H9 (cell line): Measurements from ENCODE around the gene NKX6-2. TPM values are rescaled to one million over a fixed set of nuclear protein-coding genes. Genes with fewer than 3 reads are reported as not detected.

Source experiments
- DNase-seq: peaks from one replicate; pipeline ENCODE4 v3.0.0-alpha.2; 2017
- H2AFZ ChIP-seq: one replicate; pipeline ENCODE4 v1.6.1; 2013; ENCODE audit warnings: mild to moderate bottlenecking, low read length, control low read depth, moderate library complexity
- H2AK5ac ChIP-seq: 2 replicates; pipeline ENCODE4 v1.6.1; 2013; ENCODE audit warnings: low read length, control low read depth, mixed read lengths; ENCODE audit not compliant: insufficient read length
- H2BK120ac ChIP-seq: one replicate; pipeline ENCODE4 v1.6.1; 2013; ENCODE audit warnings: low read depth, mild to moderate bottlenecking, low read length, control low read depth, inconsistent platforms; ENCODE audit not compliant: poor library complexity, severe bottlenecking
- H2BK12ac ChIP-seq: 2 replicates; pipeline ENCODE4 v1.6.1; 2013; ENCODE audit warnings: low read length, control low read depth, mixed read lengths, low read depth; ENCODE audit not compliant: insufficient read length
- H2BK15ac ChIP-seq: 2 replicates; pipeline ENCODE4 v1.6.1; 2013; ENCODE audit warnings: low read depth, low read length, control low read depth
- H2BK20ac ChIP-seq: one replicate; pipeline ENCODE4 v1.6.1; 2013; ENCODE audit warnings: low read depth, mild to moderate bottlenecking, low read length, control low read depth, inconsistent platforms; ENCODE audit not compliant: poor library complexity, severe bottlenecking
- H2BK5ac ChIP-seq: 2 replicates; pipeline ENCODE4 v1.6.1; 2013; ENCODE audit warnings: low read length, control low read depth, mixed read lengths; ENCODE audit not compliant: insufficient read length
- H3K14ac ChIP-seq: 2 replicates; pipeline ENCODE4 v1.6.1; 2013; ENCODE audit warnings: low read length, control low read depth; ENCODE audit not compliant: insufficient read depth
- H3K18ac ChIP-seq: 2 replicates; pipeline ENCODE4 v1.6.1; 2013; ENCODE audit warnings: low read depth, mild to moderate bottlenecking, mixed read lengths, low read length, control low read depth; ENCODE audit not compliant: insufficient read length
- H3K23ac ChIP-seq: 2 replicates; pipeline ENCODE4 v1.6.1; 2013; ENCODE audit warnings: low read length, control low read depth, mixed read lengths, low read depth; ENCODE audit not compliant: insufficient read length
- H3K23me2 ChIP-seq: 2 replicates; pipeline ENCODE4 v1.6.1; 2013; ENCODE audit warnings: low read depth, mild to moderate bottlenecking, mixed read lengths, low read length, control low read depth; ENCODE audit not compliant: insufficient read length, poor library complexity, severe bottlenecking
- H3K27ac ChIP-seq: 2 replicates; pipeline ENCODE4 v1.5.1; 2013; ENCODE audit warnings: low read length, control low read depth, mixed read lengths, low read depth; ENCODE audit not compliant: insufficient read length
- H3K27me3 ChIP-seq: 2 replicates; pipeline ENCODE4 v1.6.1; 2013; ENCODE audit warnings: low read length, control low read depth, inconsistent platforms; ENCODE audit not compliant: insufficient read depth
- H3K4ac ChIP-seq: 2 replicates; pipeline ENCODE4 v1.6.1; 2013; ENCODE audit warnings: low read depth, mild to moderate bottlenecking, control low read depth, inconsistent platforms, low read length, moderate library complexity
- H3K4me1 ChIP-seq: 2 replicates; pipeline ENCODE4 v1.6.1; 2013; ENCODE audit warnings: low read length, control low read depth, inconsistent platforms; ENCODE audit not compliant: insufficient read depth
- H3K4me2 ChIP-seq: 2 replicates; pipeline ENCODE4 v1.6.1; 2013; ENCODE audit warnings: low read length, control low read depth, mixed read lengths; ENCODE audit not compliant: insufficient read length, insufficient read depth
- H3K56ac ChIP-seq: 2 replicates; pipeline ENCODE4 v1.6.1; 2013; ENCODE audit warnings: low read depth, mild to moderate bottlenecking, mixed read lengths, low read length, control low read depth; ENCODE audit not compliant: insufficient read length
- H3K79me1 ChIP-seq: 2 replicates; pipeline ENCODE4 v1.6.1; 2013; ENCODE audit warnings: low read depth, mild to moderate bottlenecking, moderate library complexity, low read length, control low read depth, inconsistent platforms; ENCODE audit not compliant: insufficient read depth, poor library complexity, severe bottlenecking
- H3K79me2 ChIP-seq: 2 replicates; pipeline ENCODE4 v1.6.1; 2013; ENCODE audit warnings: low read length, control low read depth, inconsistent platforms; ENCODE audit not compliant: insufficient read depth
- H3K9ac ChIP-seq: 2 replicates; pipeline ENCODE4 v1.6.1; 2013; ENCODE audit warnings: low read length, control low read depth, mixed read lengths; ENCODE audit not compliant: insufficient read length; ENCODE audit errors: extremely low read depth
- H3K9me3 ChIP-seq: one replicate; pipeline ENCODE4 v1.6.1; 2013; ENCODE audit warnings: low read depth, low read length, inconsistent platforms; ENCODE audit not compliant: control insufficient read depth
- H3T11ph ChIP-seq: one replicate; pipeline ENCODE4 v1.6.1; 2013; ENCODE audit warnings: mild to moderate bottlenecking, low read length, control low read depth, inconsistent platforms
- H4K20me1 ChIP-seq: one replicate; pipeline ENCODE4 v1.6.1; 2013; ENCODE audit not compliant: control insufficient read depth, insufficient read length, insufficient read depth
- H4K5ac ChIP-seq: 2 replicates; pipeline ENCODE4 v1.6.1; 2013; ENCODE audit warnings: low read depth, mild to moderate bottlenecking, mixed read lengths, low read length, control low read depth; ENCODE audit not compliant: insufficient read length
- H4K8ac ChIP-seq: replicated peaks from 2 replicates; pipeline ENCODE4 v1.6.1; 2013; ENCODE audit warnings: low read length, control low read depth, mixed read lengths, low read depth; ENCODE audit not compliant: insufficient read length
- H4K91ac ChIP-seq: 2 replicates; pipeline ENCODE4 v1.6.1; 2013; ENCODE audit warnings: low read depth, mild to moderate bottlenecking, moderate library complexity, mixed read lengths, low read length, control low read depth; ENCODE audit not compliant: insufficient read length
- H3K27ac Mint-ChIP-seq, 3 experiments: 2 replicates in 2 of 3; 3 replicates in 1 of 3; pipeline ENCODE4 v1.8.0; 2020 to 2021; ENCODE audit warnings: mixed read lengths in 3 of 3, mild to moderate bottlenecking in 1 of 3, moderate library complexity in 1 of 3
- H3K27me3 Mint-ChIP-seq: 2 replicates; pipeline ENCODE4 v1.8.0; 2021; ENCODE audit warnings: low read depth, mild to moderate bottlenecking, moderate library complexity, mixed read lengths
- H3K36me3 Mint-ChIP-seq, 3 experiments: 2 replicates in 2 of 3; 3 replicates in 1 of 3; pipeline ENCODE4 v1.8.0; 2020 to 2021; ENCODE audit warnings: low read depth in 3 of 3, mixed read lengths in 3 of 3; ENCODE audit not compliant: insufficient read depth in 1 of 3
- H3K4me1 Mint-ChIP-seq, 2 experiments: 2 replicates each; pipeline ENCODE4 v1.8.0; 2020; ENCODE audit warnings: mixed read lengths in 2 of 2
- H3K4me3 Mint-ChIP-seq, 2 experiments: 2 replicates in 1 of 2; 3 replicates in 1 of 2; pipeline ENCODE4 v1.8.0; 2020 to 2021; ENCODE audit warnings: mild to moderate bottlenecking in 2 of 2, mixed read lengths in 2 of 2, moderate library complexity in 1 of 2
- H3K9me3 Mint-ChIP-seq, 2 experiments: 2 replicates in 1 of 2; 3 replicates in 1 of 2; pipeline ENCODE4 v1.8.0; 2020; ENCODE audit warnings: mild to moderate bottlenecking in 2 of 2, mixed read lengths in 2 of 2, moderate library complexity in 1 of 2
- WGBS: extraction: QIAGEN DNeasy Blood & Tissue Kit; methylation state at CpG from one replicate; pipeline ENCODE4 v1.1.7; 2013; ENCODE audit warnings: missing lambda C conversion rate, low lambda C conversion rate, mixed read lengths; ENCODE audit not compliant: insufficient read length; ENCODE audit errors: extremely low coverage; 5-methylcytosine and 5-hydroxymethylcytosine counted together
- total RNA-seq: library from RNA; stranded (reverse); gene quantifications from 2 replicates; pipeline ENCODE4 v1.2.1, GENCODE V29; 2021
- TF ChIP-seq, protein P1 (sequence below): fragments of 200-600 bp; sonication (generic); conservative IDR thresholded peaks from 3 replicates; pipeline ENCODE4 v1.8.0; 2021; ENCODE audit warnings: antibody characterized with exemption, mild to moderate bottlenecking

The NKX6-2 gene
- total RNA-seq, 1 experiment from 2014 or later: 0.13 TPM

- Mint-ChIP-seq H3K27ac (no peak overlapping the region), H3K36me3 (peaks cover 4 to 27% (median 8%) of the 10 kb centered on the region in 3 experiments; a peak in 6 of 7 replicates), H3K9me3 (peaks cover 8% of the 10 kb centered on the region in 2 experiments; a peak in 4 of 5 replicates), H3K4me3 (no peak overlapping the region), H3K4me1 (no peaks in the 10 kb centered on the region), H3K27me3 (no peaks in the 10 kb centered on the region)
- no peak overlapping the region for H2BK20ac ChIP-seq
- no peak overlapping the region for H3K56ac ChIP-seq
- H3K79me1 ChIP-seq: no peaks in the 10 kb centered on the region
- no peak overlapping the region for H3K23ac ChIP-seq
- WGBS: no CpG with 5 or more reads among the region's 41 CpGs
- TF ChIP-seq, protein P1, sequence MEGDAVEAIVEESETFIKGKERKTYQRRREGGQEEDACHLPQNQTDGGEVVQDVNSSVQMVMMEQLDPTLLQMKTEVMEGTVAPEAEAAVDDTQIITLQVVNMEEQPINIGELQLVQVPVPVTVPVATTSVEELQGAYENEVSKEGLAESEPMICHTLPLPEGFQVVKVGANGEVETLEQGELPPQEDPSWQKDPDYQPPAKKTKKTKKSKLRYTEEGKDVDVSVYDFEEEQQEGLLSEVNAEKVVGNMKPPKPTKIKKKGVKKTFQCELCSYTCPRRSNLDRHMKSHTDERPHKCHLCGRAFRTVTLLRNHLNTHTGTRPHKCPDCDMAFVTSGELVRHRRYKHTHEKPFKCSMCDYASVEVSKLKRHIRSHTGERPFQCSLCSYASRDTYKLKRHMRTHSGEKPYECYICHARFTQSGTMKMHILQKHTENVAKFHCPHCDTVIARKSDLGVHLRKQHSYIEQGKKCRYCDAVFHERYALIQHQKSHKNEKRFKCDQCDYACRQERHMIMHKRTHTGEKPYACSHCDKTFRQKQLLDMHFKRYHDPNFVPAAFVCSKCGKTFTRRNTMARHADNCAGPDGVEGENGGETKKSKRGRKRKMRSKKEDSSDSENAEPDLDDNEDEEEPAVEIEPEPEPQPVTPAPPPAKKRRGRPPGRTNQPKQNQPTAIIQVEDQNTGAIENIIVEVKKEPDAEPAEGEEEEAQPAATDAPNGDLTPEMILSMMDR: no peak
- H3K18ac ChIP-seq: no peak overlapping the region
- no peak overlapping the region for H4K91ac ChIP-seq
- no peak overlapping the region for H3K4me2 ChIP-seq
- no peak overlapping the region for H2BK5ac ChIP-seq
- H3K14ac ChIP-seq: no peak overlapping the region
- H2BK120ac ChIP-seq: no peak overlapping the region
- H2AFZ ChIP-seq: no peak overlapping the region
- DNase-seq: no peak
- H3K27me3 ChIP-seq: no peaks in the 10 kb centered on the region
- H4K20me1 ChIP-seq: peaks cover under 1% of the 10 kb centered on the region
- H2BK15ac ChIP-seq: no peak overlapping the region
- H2AK5ac ChIP-seq: no peak overlapping the region
- no peak overlapping the region for H3K9ac ChIP-seq
- H4K8ac ChIP-seq: no peak overlapping the region
- H3K79me2 ChIP-seq: no peaks in the 10 kb centered on the region
- no peak overlapping the region for H4K5ac ChIP-seq
- no peaks in the 10 kb centered on the region for H3K4me1 ChIP-seq
- H3K23me2 ChIP-seq: no peaks in the 10 kb centered on the region
- H3K9me3 ChIP-seq: no peaks in the 10 kb centered on the region
- no peak overlapping the region for H3K4ac ChIP-seq
- H2BK12ac ChIP-seq: no peak overlapping the region
- no peak overlapping the region for H3K27ac ChIP-seq
- no peak overlapping the region for H3T11ph ChIP-seq
These were observed 17.4 kb downstream of the NKX6-2 start for GRCh38 chr10:132768346-132769248.
